CD14-positive monocyte (primary cell): ENCODE measurements around the gene CTNNBL1. TPM values are rescaled to one million over a fixed set of nuclear protein-coding genes. Genes with fewer than 3 reads are reported as not detected.

Experiments
- DNase-seq, 3 donors: peaks; one replicate each; pipeline ENCODE4 v3.0.0-alpha.2; 2011 to 2022
- H2AFZ ChIP-seq: 2 replicates; pipeline ENCODE4 v1.6.0; 2012; ENCODE audit warnings: mild to moderate bottlenecking, low read depth, low read length, inconsistent platforms; ENCODE audit not compliant: insufficient read depth, poor library complexity, severe bottlenecking
- H3K27ac ChIP-seq, 2 donors: 1 replicate in 1 of 2; 2 replicates in 1 of 2; pipeline ENCODE4 v1.5.1; 2012 to 2013; ENCODE audit warnings: low read length in 2 of 2, control low read depth in 1 of 2, inconsistent platforms in 1 of 2, low read depth in 1 of 2, mild to moderate bottlenecking in 1 of 2
- H3K27me3 ChIP-seq, 2 donors: one replicate each; pipeline versions ENCODE4 v1.6.0 to v1.6.1; 2011 to 2013; ENCODE audit warnings: low read length in 2 of 2; ENCODE audit not compliant: control insufficient read depth in 2 of 2, insufficient read depth in 2 of 2
- H3K36me3 ChIP-seq, 2 donors: replicated peaks in 1 of 2; 1 replicate in 1 of 2; 2 replicates in 1 of 2; pipeline versions ENCODE4 v1.5.1 to v1.6.1; 2012 to 2013; ENCODE audit warnings: low read length in 2 of 2, control low read depth in 1 of 2, inconsistent platforms in 1 of 2, mild to moderate bottlenecking in 1 of 2; ENCODE audit not compliant: insufficient read depth in 2 of 2, control insufficient read depth in 1 of 2
- H3K4me1 ChIP-seq, 2 donors: 1 replicate in 1 of 2; 2 replicates in 1 of 2; pipeline versions ENCODE4 v1.5.1 to v1.6.1; 2012 to 2013; ENCODE audit warnings: low read length in 2 of 2, control low read depth in 1 of 2, inconsistent platforms in 1 of 2, mild to moderate bottlenecking in 1 of 2, moderate library complexity in 1 of 2; ENCODE audit not compliant: insufficient read depth in 2 of 2, control insufficient read depth in 1 of 2
- H3K4me2 ChIP-seq: replicated peaks from 2 replicates; pipeline ENCODE3; 2012; ENCODE audit warnings: low read length, moderate library complexity, mild to moderate bottlenecking; ENCODE audit not compliant: poor library complexity, severe bottlenecking; ENCODE audit errors: extremely low read depth
- H3K4me3 ChIP-seq, 3 experiments: fragments of 200-600 bp in 1 of 3; sonication (generic) in 1 of 3; replicated peaks in 1 of 3; 1 replicate in 2 of 3; 2 replicates in 1 of 3; pipeline ENCODE4 v1.5.1; 2011 to 2013; ENCODE audit warnings: low read length in 3 of 3, mild to moderate bottlenecking in 3 of 3, control low read depth in 2 of 3, low read depth in 2 of 3, inconsistent platforms in 1 of 3, moderate library complexity in 1 of 3
- H3K79me2 ChIP-seq: 2 replicates; pipeline ENCODE4 v1.6.0; 2012; ENCODE audit warnings: mild to moderate bottlenecking, control low read depth, inconsistent platforms, low read length, moderate library complexity; ENCODE audit not compliant: insufficient read depth
- H3K9ac ChIP-seq: 2 replicates; pipeline ENCODE4 v1.6.0; 2017; ENCODE audit warnings: low read length, mild to moderate bottlenecking; ENCODE audit not compliant: insufficient read depth, poor library complexity, severe bottlenecking
- H3K9me3 ChIP-seq, 2 donors: replicated peaks in 1 of 2; 1 replicate in 1 of 2; 2 replicates in 1 of 2; pipeline versions ENCODE4 v1.5.1 to v1.6.1; 2012 to 2013; ENCODE audit warnings: low read length in 2 of 2, control low read depth in 1 of 2; ENCODE audit not compliant: control insufficient read depth in 1 of 2, insufficient read depth in 1 of 2
- H4K20me1 ChIP-seq: 2 replicates; pipeline ENCODE4 v1.6.0; 2012; ENCODE audit warnings: mild to moderate bottlenecking, low read length, control low read depth, moderate library complexity; ENCODE audit not compliant: insufficient read depth
- H3K27ac Mint-ChIP-seq, 7 donors: one replicate each; pipeline ENCODE4 v1.8.0; 2020; ENCODE audit warnings: mild to moderate bottlenecking in 7 of 7, mixed read lengths in 7 of 7, moderate library complexity in 6 of 7, inconsistent platforms in 2 of 7
- H3K27me3 Mint-ChIP-seq, 3 donors: one replicate each; pipeline ENCODE4 v1.8.0; 2021 to 2022; ENCODE audit warnings: low read depth in 3 of 3, mild to moderate bottlenecking in 3 of 3, mixed read lengths in 3 of 3, moderate library complexity in 3 of 3, inconsistent platforms in 1 of 3
- H3K36me3 Mint-ChIP-seq, 2 donors: one replicate each; pipeline ENCODE4 v1.8.0; 2020; ENCODE audit warnings: mixed read lengths in 2 of 2, inconsistent platforms in 1 of 2, mild to moderate bottlenecking in 1 of 2
- H3K4me1 Mint-ChIP-seq: one replicate; pipeline ENCODE4 v1.8.0; 2020; ENCODE audit warnings: mild to moderate bottlenecking, mixed read lengths
- H3K4me3 Mint-ChIP-seq, 2 donors: one replicate each; pipeline ENCODE4 v1.8.0; 2020; ENCODE audit warnings: mild to moderate bottlenecking in 2 of 2, mixed read lengths in 2 of 2, moderate library complexity in 1 of 2
- H3K9me3 Mint-ChIP-seq, 7 donors: one replicate each; pipeline ENCODE4 v1.8.0; 2020 to 2022; ENCODE audit warnings: mixed read lengths in 7 of 7, mild to moderate bottlenecking in 6 of 7, moderate library complexity in 6 of 7, inconsistent platforms in 2 of 7
- WGBS: methylation state at CpG from one replicate; pipeline ENCODE4 v1.1.5; 2013; ENCODE audit warnings: missing lambda C conversion rate; ENCODE audit not compliant: insufficient coverage; 5-methylcytosine and 5-hydroxymethylcytosine counted together
- intact Hi-C, 2 donors: fragments of 100-400 bp; cut with micrococcal nuclease; formaldehyde crosslinking; loops; one replicate each; pipeline versions ENCODE4 v1.15.0 to v1.15.1; 2023
- polyA plus RNA-seq, 3 donors: library from polyadenylated mRNA; depleted of rRNA in 1 of 3; unstranded in 2 of 3; stranded (reverse) in 1 of 3; fragments of 300-500 nt in 2 of 3; fragments of >200 nt in 1 of 3; fragmentation: Illumina TruSeq in 2 of 3; gene quantifications; 1 replicate in 2 of 3; 2 replicates in 1 of 3; pipeline ENCODE4 v1.2.3, GENCODE V29; 2012 to 2021
- TF ChIP-seq, protein P1 (sequence below): fragments of 200-600 bp; IDR thresholded peaks from one replicate; pipeline ENCODE4 v1.8.0; 2022; ENCODE audit warnings: antibody characterized with exemption, mild to moderate bottlenecking

Gene CTNNBL1
- polyA plus RNA-seq, 3 donors, result 35.5 to 83.2 (median 77.3) TPM

DNA sequence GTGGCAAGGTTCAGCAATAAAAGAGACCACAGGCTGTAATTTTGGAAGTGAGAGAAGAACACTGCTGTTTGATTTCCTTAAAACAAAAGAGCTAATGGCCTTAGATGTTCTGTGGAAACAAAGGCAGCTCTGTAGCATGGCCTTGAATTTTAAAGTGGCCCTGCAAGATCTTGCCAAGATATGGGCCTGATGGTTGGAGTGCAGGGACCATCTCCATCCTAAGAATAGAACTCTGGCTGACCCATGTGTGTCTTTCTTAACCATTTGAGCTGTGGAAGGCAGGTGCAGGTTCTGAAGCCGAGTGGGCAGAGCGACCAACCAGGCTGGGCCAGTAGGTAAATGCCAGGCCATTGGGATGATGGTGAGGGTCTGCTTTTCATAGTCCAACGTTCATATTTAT lies 135.3 kb downstream of the CTNNBL1 start:
- intact Hi-C loops, result no loop called here
- Histone ChIP-seq H3K27me3 (no peaks in the 10 kb centered on the region), H3K27ac (no peak overlapping the region), H3K9me3 (no peaks in the 10 kb centered on the region), H4K20me1 (peaks cover 24% of the 10 kb centered on the region), H2AFZ (no peak overlapping the region), H3K4me1 (no peaks in the 10 kb centered on the region), H3K4me2 (no peak overlapping the region), H3K36me3 (peaks cover 0 to 23% of the 10 kb centered on the region in 2 donors), H3K9ac (no peak overlapping the region), H3K79me2 (no peaks in the 10 kb centered on the region), H3K4me3 (no peak overlapping the region)
- H3K4me1 Mint-ChIP-seq, result no peaks in the 10 kb centered on the region
- H3K36me3 Mint-ChIP-seq, result peaks cover 14 to 19% of the 10 kb centered on the region in 2 donors
- H3K27ac Mint-ChIP-seq, result peak overlapping the region in 1 of 7 donors; percentile 15
- WGBS, result 100% methylated on average over 1 of the region's 3 CpGs
- DNase-seq, result no peak
- TF ChIP-seq, protein P1, sequence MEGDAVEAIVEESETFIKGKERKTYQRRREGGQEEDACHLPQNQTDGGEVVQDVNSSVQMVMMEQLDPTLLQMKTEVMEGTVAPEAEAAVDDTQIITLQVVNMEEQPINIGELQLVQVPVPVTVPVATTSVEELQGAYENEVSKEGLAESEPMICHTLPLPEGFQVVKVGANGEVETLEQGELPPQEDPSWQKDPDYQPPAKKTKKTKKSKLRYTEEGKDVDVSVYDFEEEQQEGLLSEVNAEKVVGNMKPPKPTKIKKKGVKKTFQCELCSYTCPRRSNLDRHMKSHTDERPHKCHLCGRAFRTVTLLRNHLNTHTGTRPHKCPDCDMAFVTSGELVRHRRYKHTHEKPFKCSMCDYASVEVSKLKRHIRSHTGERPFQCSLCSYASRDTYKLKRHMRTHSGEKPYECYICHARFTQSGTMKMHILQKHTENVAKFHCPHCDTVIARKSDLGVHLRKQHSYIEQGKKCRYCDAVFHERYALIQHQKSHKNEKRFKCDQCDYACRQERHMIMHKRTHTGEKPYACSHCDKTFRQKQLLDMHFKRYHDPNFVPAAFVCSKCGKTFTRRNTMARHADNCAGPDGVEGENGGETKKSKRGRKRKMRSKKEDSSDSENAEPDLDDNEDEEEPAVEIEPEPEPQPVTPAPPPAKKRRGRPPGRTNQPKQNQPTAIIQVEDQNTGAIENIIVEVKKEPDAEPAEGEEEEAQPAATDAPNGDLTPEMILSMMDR, result no peak
- H3K9me3 Mint-ChIP-seq, result no peaks in the 10 kb centered on the region
- no peaks in the 10 kb centered on the region for H3K27me3 Mint-ChIP-seq
- H3K4me3 Mint-ChIP-seq, result no peak overlapping the region

DNA sequence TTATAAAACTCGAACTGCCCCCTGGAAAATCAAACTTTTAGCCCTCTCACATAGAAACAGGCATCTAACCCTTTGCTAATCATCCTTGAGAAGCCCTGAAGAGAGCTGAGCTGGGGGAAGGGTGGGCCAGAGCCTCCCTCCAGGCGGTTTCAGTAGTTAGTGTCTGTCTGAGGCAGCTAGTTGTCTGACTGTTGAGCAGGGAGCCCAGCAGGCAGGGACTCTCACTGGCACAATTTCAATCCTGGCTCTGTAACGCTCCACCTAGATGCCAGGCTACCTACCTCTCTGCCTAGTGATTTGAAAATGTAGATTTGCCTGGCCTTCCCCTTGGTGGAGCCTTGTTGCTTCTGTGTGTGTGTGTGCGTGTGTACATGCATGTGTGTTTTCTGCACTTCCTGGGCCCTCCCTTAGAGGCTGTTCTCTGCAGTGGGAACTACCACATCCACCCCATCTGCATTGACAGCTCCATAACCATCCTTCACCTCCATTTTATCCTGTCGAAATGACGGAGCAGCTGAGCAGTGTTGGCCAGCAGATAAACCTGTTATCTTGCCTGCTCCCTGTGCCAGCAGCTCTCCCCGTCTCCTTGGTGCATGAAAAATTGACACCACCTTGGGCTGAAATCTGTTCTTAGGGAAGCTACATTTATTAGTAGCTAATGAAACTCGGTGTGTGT lies 139.5 kb downstream of the CTNNBL1 start:
- Mint-ChIP-seq H3K9me3 (no peaks in the 10 kb centered on the region), H3K27me3 (no peaks in the 10 kb centered on the region), H3K4me1 (no peaks in the 10 kb centered on the region), H3K36me3 (peaks cover 15 to 24% of the 10 kb centered on the region in 2 donors), H3K4me3 (no peak overlapping the region), H3K27ac (no peak overlapping the region)
- Histone ChIP-seq H3K9ac (no peak overlapping the region), H3K4me3 (no peak overlapping the region), H4K20me1 (peaks cover 24% of the 10 kb centered on the region), H3K36me3 (peaks cover 0 to 10% of the 10 kb centered on the region in 2 donors), H3K27ac (no peak overlapping the region), H3K27me3 (no peaks in the 10 kb centered on the region), H3K79me2 (no peaks in the 10 kb centered on the region), H3K4me2 (no peak overlapping the region), H3K4me1 (no peaks in the 10 kb centered on the region), H2AFZ (no peak overlapping the region), H3K9me3 (no peaks in the 10 kb centered on the region)
- 97% methylated on average over 4 of the region's 8 CpGs for WGBS
- intact Hi-C loops, result no loop called here
- DNase-seq, result no peak
- TF ChIP-seq, protein P1, result no peak
